NOMO-1 treated with dmso at 0.1 percent for 144 hours (cell line): ENCODE results near the gene SUV39H1.

ENCODE experiments used
- DNase-seq: peaks from one replicate; lab custom pipeline; 2025; ENCODE audit not compliant: unreplicated experiment; lab: John Stamatoyannopoulos, UW

Gene SUV39H1

DNA sequence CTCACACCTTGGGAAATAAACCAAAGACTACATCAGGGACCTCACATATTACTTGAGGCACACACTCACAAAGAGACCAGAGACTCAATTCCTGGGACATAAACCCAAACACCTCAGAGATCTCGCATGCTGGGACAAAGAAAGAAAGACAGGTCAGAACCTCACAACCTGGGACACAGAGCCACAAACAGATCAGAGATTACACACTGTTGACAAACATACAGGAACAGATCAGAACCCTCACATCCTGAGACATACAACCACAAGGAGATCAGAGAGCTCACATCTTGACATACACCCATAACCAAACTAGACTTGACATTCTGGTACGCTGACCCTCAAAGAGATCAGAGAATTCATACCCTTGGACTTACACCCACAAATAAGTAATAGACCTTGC lies 17.3 kb downstream of the SUV39H1 start:
- no peak for DNase-seq

DNA sequence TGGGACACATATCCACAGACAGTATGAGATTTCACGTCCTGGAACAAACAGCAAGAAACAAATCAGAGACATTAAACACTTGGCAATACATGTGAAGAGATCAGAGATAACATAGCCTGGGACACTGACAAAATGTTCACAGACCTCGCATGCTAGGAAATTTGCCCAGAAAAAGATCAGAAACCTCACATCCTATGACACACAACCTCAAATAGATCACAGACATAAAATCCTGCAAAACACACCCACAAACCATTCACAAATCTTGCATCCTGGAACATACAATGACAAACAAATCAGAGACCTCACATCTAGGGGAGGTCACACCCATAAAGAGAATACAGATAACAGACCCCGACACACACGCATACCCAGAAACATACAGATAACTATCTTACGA lies 18.0 kb downstream of the SUV39H1 start:
- DNase-seq, result no peak

DNA sequence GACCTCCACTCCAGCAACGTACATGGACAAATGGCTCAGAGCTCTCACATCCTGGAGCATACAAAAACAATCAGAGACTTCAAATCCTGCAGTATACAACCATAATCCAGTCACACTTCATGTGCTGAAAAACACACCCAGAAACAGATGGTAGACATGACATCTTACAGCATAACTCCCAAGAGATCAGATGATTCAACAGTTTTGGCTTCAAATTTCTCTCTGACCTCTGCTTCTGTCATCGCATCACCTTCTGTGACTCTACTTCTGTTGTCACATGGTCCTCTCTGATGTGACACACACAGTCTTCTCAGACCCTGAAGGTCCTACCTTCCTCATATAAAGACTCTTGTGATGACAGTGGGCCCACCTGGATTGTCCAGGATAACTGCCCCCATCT lies 18.5 kb downstream of the SUV39H1 start:
- no peak for DNase-seq

DNA sequence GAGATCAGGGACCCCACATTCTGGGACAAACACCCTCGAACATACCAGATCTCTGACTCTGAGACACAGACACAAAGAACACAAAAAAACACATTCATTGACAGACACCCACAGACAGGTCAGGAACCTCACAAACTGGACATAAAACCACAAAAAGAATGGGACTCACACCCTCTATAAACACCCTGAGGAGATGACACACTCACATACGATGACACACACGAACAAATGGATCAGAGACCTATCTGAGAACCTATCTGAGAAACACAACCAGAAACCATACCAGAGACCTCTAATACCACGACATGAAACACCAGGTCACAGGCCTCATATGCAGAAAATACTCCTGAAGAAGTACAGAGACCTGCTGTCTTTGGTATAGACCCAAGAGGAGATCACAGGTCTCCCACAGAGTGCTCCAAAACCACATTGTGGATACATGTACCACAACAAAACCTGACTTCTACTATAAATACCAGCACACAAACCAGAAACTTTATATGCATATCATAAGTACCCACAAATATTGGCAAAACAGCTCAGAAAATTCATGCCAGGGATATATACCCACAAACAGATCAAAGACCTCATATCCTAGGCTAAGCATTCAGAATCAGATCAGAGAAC lies 19.5 kb downstream of the SUV39H1 start:
- DNase-seq, result no peak

DNA sequence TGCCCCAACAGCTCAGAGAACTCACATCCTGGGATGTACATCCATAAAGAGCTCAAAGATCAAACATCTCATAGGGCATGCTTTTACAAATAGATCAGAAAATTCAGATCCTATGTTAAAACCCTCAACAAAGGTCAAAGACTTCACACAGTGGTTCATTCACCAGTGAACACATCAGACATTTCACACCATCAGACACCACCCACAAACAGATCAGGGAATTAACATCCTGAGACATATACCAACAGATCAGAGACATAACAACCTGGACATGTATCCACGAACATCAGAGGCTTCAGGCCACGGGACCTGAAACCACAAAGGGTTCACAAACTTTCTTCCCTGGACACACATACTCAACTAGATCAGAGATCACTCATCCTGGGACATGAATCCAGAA lies 23.4 kb downstream of the SUV39H1 start:
- no peak for DNase-seq

DNA sequence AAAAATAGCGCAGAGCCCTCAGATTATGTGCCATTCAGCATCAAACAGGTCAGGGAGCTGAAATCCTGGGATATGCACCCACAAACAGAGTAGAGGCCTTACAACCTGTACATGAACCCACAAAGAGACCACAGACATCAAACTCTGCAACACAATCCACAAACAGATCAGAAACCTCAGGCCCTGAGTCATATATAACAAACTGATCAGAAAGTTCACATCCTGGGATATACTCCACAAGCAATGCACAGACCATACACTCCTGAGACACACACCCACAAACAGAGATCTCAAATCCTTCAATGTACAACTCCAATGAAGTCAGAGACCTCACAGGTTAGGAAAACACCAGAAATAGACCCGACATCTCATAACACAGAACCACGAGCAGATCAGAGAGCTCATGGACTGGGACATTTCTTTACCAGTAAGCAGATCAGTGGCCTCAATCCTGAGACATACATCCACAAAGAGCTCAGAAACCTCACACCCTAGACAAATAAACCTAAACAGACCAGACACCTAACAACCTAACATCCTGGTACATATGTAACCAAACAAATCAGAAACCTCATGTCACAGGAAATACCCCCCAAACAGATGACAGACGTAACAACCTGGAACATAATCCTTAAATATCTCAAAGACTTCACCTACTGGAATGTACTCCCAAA lies 24.2 kb downstream of the SUV39H1 start:
- no peak for DNase-seq

DNA sequence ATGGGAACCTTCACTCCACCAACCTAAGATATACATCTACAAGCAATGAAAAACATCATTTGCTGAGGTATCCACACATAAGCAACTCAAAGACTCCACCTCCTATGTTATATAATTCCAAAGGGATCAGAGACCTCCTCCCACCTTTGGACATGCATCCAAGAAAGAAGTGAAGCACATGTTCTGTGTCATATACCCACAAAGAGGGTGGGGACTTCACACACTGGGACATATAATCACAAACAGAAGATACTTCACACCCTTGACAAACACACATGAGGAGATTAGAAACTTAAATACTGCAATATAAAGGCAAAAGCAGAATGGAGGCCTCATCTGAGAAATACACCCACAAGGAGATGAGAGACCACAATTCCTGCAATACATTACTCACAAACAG lies 25.4 kb downstream of the SUV39H1 start:
- DNase-seq, result no peak

DNA sequence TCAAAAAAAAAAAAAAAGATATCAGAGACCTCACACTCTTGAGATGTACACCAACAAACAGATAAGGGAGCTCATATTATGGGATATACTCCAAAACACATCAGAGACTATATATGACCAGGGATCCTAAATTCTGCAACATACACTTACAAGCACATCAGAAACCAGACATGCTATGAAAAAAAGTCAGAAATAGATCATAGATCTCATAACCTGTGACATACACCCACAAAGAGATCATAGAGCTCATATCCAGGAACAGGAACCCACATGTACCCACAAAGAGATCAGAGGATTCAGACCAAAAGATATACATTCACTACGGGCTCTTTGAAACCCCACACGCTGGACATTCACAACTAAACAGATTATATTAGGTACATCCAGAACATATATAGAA lies 30.1 kb downstream of the SUV39H1 start:
- no peak for DNase-seq

DNA sequence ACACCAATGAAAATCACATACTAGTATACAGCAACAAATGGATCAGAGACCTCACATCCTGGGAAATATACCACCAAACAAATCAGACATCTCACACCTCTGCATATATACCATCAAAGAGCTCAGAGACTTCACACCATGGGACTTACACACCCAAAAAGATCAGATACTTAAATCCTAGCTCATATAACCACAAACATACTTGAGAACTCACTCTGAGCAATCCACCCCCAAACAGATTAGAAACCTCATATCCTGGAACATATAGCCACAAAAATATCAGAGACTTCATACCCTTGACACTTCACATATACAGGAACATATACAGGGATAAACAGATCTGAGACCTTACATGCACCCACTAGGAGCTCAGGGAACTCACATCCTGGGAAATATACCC lies 32.1 kb downstream of the SUV39H1 start:
- no peak for DNase-seq

DNA sequence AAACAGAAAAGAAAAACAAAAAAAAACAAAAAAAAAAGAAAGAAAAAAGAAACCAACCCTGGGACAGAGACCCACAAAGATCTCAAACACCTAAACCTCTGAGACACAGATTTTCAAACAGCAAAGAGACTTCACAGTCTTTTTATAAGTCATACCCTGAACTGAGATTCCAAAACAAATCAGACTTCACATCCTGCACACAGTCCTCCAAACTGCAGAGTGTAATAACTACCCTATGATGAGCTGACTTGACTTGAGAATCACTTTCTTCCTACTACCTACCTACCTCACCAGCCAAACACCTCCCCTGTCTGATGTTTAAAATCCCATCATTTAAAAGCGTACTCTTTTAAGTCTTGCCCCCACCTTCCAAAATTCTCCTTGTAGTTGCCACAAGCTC lies 39.8 kb downstream of the SUV39H1 start:
- DNase-seq, result no peak

DNA sequence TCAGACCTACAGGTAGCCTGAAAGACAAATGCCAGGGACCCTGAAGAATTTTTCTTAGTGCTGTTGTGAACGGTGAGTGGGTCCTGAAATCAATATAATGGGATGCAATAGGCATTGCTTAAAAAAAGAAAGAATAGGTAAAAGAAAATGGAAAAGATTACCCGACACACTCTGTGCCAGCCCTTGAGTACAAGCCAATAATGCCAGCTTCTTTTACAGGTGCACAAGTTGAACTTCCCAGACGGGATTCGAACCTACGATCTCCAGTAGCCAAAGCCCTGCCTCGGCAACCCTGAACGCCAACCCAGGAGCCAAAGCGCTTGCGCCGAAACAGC lies 40.3 kb downstream of the SUV39H1 start:
- DNase-seq, result no peak

DNA sequence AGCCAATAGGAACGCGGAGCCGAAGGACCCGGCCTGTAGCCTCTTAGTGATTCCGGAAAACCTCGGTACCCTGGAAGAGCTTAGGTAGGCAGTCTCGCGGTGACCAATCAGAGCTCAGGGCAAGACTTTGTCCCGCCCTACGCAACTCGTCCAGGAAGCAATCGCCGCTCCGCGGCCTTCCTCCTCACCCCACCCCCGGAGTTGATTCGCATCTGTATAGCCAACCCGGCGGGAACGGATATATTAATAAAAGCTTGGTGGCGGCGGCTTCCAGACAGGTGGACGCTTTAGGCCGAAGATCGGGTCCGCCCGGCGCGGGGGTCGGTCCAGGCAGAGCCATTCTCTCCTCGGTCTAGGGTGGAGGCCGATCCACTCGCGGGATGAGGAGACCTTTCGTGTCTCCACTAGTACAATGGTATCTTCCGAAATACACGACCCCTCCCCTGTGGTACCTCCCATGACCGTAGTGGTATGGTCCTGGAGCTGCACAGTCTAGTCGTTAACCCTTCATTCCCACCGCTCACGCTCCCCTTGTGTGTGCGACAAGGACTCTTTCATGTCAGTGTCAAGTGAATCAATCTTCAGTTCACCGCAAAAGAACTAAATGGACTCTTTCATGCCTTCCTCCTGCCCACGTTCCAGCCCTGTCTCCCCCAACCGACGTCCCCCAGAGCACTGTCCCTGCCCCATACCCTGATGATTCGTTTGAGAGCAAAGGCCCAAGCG lies 40.8 kb downstream of the SUV39H1 start:
- DNase-seq, result peak; percentile 89

DNA sequence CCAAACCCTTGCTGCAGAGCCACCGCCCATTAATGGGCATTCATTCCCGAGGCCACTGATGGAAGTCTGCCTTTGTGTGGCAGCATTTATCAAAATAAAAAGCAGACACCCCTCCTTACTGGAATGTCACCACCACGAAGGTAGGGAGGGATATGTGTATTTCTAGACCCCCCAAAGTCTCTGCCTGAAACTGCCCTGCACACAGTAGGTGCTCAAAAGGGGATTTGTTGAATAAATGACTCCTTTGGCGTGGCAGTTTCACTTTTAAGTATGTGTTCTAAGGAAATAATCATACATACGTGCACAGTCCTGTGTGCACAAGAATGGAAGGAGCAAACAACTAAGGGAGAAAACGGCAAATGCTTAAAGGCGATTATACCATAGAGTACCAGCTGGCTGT lies 41.4 kb downstream of the SUV39H1 start:
- no peak for DNase-seq

DNA sequence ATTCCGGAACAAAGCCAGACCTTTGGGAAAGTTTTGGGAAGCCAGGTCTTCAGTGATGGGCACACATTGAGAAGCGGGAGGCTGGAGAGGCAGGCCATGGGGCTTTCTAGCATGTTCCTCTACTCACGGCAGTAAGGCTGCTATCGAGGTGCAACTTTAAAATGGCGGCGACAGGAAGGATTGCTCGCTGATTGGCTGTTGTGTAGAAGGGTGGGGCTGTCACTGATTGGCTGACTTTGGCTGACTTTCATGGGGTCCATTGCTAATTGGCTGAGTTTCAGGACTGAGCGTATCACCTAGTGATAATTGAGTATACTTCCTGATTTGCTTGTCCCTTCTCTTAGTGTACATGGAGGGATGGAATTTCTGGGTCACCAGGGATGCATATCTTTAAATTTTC lies 45.3 kb downstream of the SUV39H1 start:
- DNase-seq, result no peak

DNA sequence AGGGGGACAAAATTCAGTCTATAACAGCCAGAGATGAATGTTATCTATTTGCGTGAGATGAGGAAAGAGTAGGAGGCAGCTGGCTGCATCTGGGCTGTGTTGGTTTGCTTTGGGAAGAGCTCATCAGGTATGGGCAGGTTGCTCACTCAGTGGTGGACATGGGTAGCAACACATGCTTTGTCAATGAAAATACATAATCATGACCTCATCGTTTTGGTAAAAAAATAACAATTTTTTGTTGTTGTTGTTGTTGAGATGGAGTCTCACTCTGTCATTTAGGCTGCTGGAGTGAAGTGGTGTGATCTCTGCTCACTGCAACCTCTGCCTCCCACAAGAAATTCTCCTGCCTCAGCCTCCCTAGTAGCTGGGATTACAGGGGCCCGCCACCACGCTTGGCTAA lies 48.7 kb downstream of the SUV39H1 start:
- DNase-seq, result no peak

DNA sequence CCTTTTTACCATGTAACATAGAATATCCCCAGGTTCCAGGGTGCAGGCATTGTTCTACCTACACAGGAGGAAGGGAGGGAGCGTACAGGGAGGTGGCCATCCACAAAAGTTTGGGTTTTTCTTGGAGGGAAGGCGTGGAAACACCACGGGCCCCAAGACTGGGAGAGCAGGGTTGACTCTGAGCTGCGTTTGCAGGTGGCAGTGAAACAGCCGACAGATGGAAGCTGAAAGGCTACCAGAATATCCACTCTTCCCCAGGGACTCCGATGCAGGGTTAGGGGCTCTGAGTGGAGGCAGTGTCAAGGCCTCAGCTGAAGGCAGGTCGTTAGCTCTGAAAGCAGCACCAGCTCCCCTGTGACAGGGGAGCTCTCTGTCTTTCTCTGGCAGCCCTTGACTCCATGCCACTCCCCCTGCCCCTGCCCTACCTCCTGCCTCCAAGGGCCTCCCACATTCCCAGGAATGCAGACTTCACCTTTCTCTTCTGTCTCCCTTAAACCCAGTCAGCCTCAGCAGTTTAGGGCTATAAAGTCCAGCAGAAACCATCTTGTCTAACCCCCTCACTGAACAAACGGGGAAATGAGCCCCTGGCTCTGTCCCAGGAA lies 51.0 kb downstream of the SUV39H1 start:
- DNase-seq, result no peak

DNA sequence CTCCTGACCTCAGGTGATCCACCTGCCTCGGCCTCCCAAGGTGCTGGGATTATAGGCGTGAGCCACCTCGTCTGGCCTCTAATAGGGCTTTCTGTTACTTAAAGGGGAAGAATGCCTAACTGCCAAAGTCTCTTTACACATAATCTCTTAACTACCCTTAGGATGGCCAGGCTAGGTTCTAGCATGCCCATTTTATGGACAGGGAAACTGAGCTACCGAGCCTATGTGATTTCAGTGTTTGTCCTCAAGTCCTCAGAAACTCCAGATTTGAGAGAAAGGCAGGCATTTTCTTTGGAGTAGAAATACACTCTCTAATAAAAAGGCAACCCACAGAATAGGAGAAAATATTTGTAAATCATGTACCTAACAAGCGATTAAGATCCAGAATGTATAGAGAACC lies 52.6 kb downstream of the SUV39H1 start:
- DNase-seq, result no peak

DNA sequence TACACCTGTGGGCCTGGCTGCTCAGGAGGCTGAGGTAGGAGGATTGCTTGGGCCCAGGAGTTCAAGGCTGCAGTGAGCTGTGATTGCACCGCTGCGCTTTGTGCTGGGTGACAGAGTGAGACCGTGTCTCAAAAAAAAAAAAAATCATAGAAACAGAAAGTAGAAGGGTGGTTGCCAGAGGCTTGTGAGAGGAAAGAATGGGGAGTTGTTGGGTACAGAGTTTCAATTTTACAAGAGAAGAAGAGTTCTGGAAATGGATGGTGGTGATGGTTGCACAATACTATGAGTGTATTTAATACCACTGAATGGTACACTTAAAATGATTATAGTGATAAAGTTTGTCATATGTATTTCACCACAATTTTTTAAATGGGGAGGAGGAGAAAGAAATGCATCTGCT lies 54.8 kb downstream of the SUV39H1 start:
- DNase-seq, result no peak

DNA sequence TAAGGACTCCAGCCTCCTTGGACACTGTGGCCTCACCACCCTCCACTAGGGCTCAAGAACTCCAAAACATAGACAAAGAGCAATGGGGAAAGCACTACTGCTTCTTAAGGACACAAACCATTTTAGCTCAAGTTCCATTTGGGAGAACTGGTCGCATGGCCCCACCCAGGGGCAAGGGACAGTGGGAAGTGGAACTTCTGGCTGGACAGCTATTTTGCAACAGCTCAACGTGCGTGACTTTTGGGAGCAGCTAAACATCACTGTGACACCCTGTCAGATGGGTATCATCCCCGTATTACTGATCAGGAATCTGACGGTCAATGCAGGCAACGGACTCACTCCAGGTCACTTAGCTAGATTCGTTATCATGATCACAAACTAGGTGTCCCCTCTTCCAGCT lies 56.0 kb downstream of the SUV39H1 start:
- no peak for DNase-seq

DNA sequence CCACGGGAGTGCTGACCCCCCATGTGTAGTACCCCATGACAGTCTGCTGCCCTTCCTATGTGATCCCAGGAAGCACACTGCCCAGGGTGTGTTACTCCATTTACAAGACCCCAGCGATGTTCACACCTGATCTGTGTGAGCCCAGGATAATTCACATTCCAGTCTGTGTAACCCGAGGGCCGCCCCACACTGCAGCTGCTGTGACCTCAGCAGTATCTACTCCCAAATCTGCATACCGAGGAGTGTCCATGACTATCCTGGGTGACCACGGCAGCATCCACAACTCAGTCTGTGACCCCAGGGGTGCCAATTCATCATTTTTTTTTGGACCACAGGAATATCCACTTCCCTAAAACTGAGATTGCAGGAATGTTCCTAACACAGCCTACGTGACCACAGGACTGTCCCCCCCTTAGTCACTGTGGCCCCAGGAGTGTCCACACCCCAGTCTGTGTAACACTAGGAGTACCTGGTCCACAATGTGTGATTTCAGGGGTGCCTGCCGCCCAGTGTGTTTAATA lies 57.2 kb downstream of the SUV39H1 start:
- DNase-seq, result no peak

DNA sequence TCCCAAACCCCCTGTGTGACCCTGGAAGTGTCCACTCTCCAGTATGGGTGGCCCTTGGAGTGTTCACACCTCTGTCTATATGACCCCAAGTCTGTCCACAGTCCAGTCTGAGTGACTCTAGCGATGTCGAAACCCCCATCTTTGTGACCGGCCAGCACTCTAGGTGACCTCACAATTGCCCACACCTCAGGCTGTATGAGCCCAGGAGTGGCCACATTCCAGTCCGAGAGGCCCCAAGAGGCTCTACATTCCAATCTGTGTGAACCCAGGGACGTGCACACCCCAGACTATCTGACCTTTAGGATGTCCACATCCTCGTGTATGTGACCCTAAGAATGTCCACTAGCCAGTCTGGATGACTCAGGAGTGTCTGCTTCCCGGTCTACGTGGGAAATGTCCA lies 57.7 kb downstream of the SUV39H1 start:
- DNase-seq, result no peak
